OCI-LY1 (cell line): ENCODE results near the gene CXorf49.
"Not testable (repeated sequence)": the region's sequence is repeated elsewhere in the genome, so short reads cannot be mapped to it uniquely, and the experiment has no call there.

Experiments used
- H2AFZ ChIP-seq: fragments of 200-600 bp; sonication (generic), shearing (Covaris generic); 2 replicates; pipeline ENCODE4 v1.6.0; 2014; ENCODE audit warnings: antibody characterized with exemption, mild to moderate bottlenecking, low read length
- H3F3A ChIP-seq: fragments of 200-600 bp; sonication (generic), shearing (Covaris generic); 2 replicates; pipeline ENCODE4 v1.6.0; 2014; ENCODE audit warnings: mild to moderate bottlenecking, antibody characterized with exemption, low read length, moderate library complexity; ENCODE audit not compliant: insufficient read depth
- H3K27ac ChIP-seq: fragments of 200-600 bp; sonication (generic); 2 replicates; pipeline ENCODE4 v1.5.1; 2014; ENCODE audit warnings: low read length, mixed run types, mild to moderate bottlenecking, low read depth; ENCODE audit not compliant: poor library complexity, severe bottlenecking
- H3K27me3 ChIP-seq: fragments of 200-600 bp; sonication (generic); 2 replicates; pipeline ENCODE4 v1.6.0; 2014; ENCODE audit warnings: antibody characterized with exemption, mild to moderate bottlenecking, low read length, moderate library complexity; ENCODE audit not compliant: insufficient read depth
- H3K36me3 ChIP-seq: fragments of 200-600 bp; sonication (generic); 2 replicates; pipeline ENCODE4 v1.6.1; 2014; ENCODE audit warnings: mild to moderate bottlenecking, antibody characterized with exemption, low read length, moderate library complexity, mixed read lengths; ENCODE audit not compliant: insufficient read depth
- H3K4me1 ChIP-seq: fragments of 200-600 bp; sonication (generic); 2 replicates; pipeline ENCODE4 v1.5.1; 2014; ENCODE audit warnings: mild to moderate bottlenecking, low read length, moderate library complexity; ENCODE audit not compliant: insufficient read depth, severe bottlenecking
- H3K4me2 ChIP-seq: fragments of 200-600 bp; sonication (generic), shearing (Covaris generic); 2 replicates; pipeline ENCODE4 v1.6.1; 2014; ENCODE audit warnings: low read length
- H3K4me3 ChIP-seq: fragments of 200-600 bp; sonication (generic); 2 replicates; pipeline ENCODE4 v1.5.1; 2014; ENCODE audit warnings: low read length, low read depth, mild to moderate bottlenecking, mixed read lengths; ENCODE audit not compliant: poor library complexity, severe bottlenecking
- H3K79me2 ChIP-seq: fragments of 200-600 bp; shearing (Covaris generic); 2 replicates; pipeline ENCODE4 v1.6.1; 2016; ENCODE audit warnings: mixed run types, low read length, mixed read lengths; ENCODE audit not compliant: insufficient read depth
- H3K9ac ChIP-seq: fragments of 200-600 bp; sonication (generic), shearing (Covaris generic); 2 replicates; pipeline ENCODE4 v1.6.1; 2014; ENCODE audit warnings: mild to moderate bottlenecking, low read length, mixed read lengths
- H3K9me2 ChIP-seq: fragments of 200-600 bp; sonication (generic), shearing (Covaris generic); 2 replicates; pipeline ENCODE4 v1.6.1; 2014; ENCODE audit warnings: low read depth, mild to moderate bottlenecking, low read length, mixed read lengths
- H3K9me3 ChIP-seq: fragments of 200-600 bp; shearing (Covaris generic); 2 replicates; pipeline ENCODE4 v1.6.1; 2014; ENCODE audit warnings: low read length, mixed read lengths
- H4K20me1 ChIP-seq: fragments of 200-600 bp; sonication (generic), shearing (Covaris generic); 2 replicates; pipeline ENCODE4 v1.6.0; 2016; ENCODE audit warnings: mild to moderate bottlenecking, low read length; ENCODE audit not compliant: insufficient read depth

CXorf49 gene

DNA sequence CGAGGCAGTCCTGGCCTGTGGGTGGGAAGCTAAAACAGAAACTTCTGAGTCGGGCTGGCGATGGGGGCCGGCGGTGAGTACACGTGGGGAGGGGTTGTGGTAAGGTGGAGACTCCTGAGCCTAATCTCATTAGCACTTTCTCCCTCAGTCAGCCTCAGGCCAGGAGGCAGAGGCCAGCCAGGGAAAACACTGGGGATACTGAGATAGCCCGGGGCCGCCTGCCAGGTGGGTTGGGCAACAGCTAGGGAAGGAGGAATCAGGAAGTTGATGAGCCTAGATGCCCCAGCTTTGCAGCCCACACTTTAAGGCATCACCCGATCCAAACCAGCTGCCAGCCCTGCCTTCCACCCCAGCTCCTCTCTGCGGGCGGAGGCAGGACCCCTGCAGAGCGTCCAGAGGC is 1.8 kb downstream of the CXorf49 start:
- not testable (repeated sequence) for H4K20me1 ChIP-seq, H3K9me2 ChIP-seq, H3K4me1 ChIP-seq, H3F3A ChIP-seq, H3K27ac ChIP-seq, H3K4me2 ChIP-seq, H3K27me3 ChIP-seq, H3K79me2 ChIP-seq, H3K36me3 ChIP-seq, H2AFZ ChIP-seq, H3K9me3 ChIP-seq, H3K4me3 ChIP-seq, H3K9ac ChIP-seq

DNA sequence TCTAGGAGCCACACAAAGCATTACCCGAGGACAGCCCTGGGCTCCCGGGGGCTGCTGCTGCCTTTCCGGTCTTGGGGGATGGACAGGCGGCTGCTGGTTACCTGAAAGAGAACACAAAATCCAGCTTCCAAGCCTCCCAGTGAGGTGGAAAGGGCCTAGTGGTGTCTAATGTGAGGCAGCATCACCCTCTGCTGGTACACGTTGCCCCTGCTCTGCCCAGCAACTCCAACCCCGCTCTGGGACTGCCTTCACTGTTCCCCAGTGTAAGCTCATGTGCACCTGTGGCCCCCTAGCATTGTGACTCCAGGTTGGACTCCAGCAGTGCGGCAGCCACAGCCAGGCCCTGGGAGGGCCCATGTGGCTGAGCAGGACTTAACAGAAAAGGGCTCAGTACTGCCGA is 2.5 kb downstream of the CXorf49 start:
- not testable (repeated sequence) for H3K9me3 ChIP-seq, H3K79me2 ChIP-seq, H3K27ac ChIP-seq, H2AFZ ChIP-seq, H3K36me3 ChIP-seq, H3K4me1 ChIP-seq, H3F3A ChIP-seq, H3K9ac ChIP-seq, H3K4me3 ChIP-seq, H3K9me2 ChIP-seq, H3K4me2 ChIP-seq, H3K27me3 ChIP-seq, H4K20me1 ChIP-seq

DNA sequence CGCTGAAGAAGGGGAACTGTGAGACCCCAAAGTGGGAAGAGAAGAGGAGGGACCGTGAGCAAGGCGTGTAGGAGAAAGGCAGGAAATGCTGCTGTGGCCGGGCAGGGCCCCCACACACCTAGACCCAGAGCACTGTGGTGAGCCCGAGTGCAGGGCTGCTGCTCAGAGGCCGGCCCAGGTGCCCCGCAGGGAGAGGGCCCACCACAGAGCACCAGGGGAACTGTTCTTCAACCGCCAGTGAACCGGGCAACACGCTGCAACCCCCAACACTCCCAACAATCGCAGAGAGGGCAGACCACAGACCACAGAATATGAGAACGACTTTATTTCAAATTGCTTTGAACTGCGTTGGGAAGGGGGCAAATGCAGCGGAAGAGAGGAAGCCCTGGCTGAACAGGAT is 4.0 kb downstream of the CXorf49 start:
- not testable (repeated sequence) for H3K79me2 ChIP-seq, H3K27me3 ChIP-seq, H3K9ac ChIP-seq, H3K4me2 ChIP-seq, H3F3A ChIP-seq, H3K27ac ChIP-seq, H4K20me1 ChIP-seq, H3K9me3 ChIP-seq, H3K36me3 ChIP-seq, H3K4me1 ChIP-seq, H2AFZ ChIP-seq, H3K4me3 ChIP-seq, H3K9me2 ChIP-seq

DNA sequence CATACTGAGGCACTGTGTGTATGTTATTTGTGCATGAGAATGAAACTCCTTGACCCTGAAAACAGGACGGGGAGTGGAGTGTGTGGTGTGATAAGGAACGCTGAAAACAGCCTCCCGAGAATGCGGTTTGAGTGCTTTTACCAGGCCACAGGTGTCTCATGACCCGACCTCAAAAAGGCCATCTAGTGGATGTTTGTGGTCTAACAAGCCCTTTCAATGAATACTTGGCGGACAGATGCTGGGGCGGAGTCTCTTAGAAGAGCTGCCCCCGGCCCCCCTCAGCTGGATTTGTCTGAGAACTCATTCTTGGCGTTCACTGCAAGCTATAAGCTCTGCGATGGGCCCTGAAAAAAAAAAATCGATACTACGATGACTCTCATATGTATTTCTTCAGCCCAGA is 15.2 kb downstream of the CXorf49 start:
- H4K20me1 ChIP-seq, H3K36me3 ChIP-seq, H3F3A ChIP-seq, H3K79me2 ChIP-seq, H3K4me3 ChIP-seq, H3K9me3 ChIP-seq, H2AFZ ChIP-seq, H3K4me1 ChIP-seq, H3K9me2 ChIP-seq, H3K27ac ChIP-seq, H3K27me3 ChIP-seq, H3K4me2 ChIP-seq, H3K9ac ChIP-seq: not testable (repeated sequence)

DNA sequence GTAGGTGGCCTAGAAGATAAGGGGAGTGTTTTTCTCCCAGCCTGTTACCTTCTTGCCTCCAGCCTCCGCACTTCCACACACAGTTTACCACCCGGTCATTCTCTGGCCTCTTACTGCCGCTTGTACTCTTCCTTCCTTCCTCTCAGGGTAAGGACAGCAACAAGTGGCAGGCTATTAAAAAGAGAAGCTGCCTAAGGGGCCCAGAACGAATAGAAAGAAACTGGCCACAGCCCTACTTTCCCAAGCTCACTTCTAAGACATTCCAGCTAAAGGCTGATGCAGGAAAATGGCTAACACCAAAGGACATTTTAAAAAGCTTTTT is 19.1 kb downstream of the CXorf49 start:
- not testable (repeated sequence) for H3K9me2 ChIP-seq, H3F3A ChIP-seq, H3K9me3 ChIP-seq, H4K20me1 ChIP-seq, H3K27ac ChIP-seq, H3K79me2 ChIP-seq, H3K27me3 ChIP-seq, H3K36me3 ChIP-seq, H2AFZ ChIP-seq, H3K4me1 ChIP-seq, H3K4me2 ChIP-seq, H3K4me3 ChIP-seq, H3K9ac ChIP-seq

DNA sequence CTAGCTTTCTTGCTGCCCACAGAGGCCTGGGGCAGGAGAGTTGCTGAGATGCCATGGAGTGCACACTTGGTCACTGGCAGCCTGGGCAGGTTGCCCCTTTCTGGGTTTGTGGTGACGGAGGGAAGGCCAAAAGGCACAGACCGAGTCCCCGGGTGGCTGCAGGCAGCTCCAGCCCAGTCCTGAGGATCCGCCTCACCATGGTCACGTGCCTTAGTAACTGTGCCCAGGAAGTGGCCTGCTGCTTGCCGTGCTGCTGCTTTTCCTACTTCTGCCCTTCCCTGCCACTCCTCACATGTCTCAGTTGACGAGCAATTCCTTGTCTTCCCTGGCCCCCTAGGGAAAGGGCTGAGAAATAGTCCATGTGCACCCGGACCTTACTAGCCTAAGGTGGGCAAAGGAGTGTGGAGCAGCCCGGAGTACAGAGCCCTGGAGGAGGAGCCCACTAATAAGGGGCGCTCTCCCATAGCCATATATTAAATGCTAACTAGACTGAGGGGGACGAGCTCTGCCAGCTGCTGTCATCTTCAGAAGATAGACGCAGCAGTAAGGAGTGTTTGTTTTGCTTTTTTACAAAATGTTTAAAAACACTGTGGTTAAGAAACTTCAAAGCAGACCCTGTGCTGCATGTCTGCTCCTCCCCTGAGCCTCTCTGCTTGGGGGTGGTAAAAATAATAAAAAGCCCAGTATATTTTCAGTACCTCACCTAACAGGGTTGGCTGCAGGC is 19.6 kb downstream of the CXorf49 start:
- H3K4me1 ChIP-seq, H3K36me3 ChIP-seq, H3F3A ChIP-seq, H3K4me2 ChIP-seq, H3K4me3 ChIP-seq, H3K9me3 ChIP-seq, H3K27me3 ChIP-seq, H3K9me2 ChIP-seq, H3K9ac ChIP-seq, H3K79me2 ChIP-seq, H3K27ac ChIP-seq, H4K20me1 ChIP-seq, H2AFZ ChIP-seq: not testable (repeated sequence)

DNA sequence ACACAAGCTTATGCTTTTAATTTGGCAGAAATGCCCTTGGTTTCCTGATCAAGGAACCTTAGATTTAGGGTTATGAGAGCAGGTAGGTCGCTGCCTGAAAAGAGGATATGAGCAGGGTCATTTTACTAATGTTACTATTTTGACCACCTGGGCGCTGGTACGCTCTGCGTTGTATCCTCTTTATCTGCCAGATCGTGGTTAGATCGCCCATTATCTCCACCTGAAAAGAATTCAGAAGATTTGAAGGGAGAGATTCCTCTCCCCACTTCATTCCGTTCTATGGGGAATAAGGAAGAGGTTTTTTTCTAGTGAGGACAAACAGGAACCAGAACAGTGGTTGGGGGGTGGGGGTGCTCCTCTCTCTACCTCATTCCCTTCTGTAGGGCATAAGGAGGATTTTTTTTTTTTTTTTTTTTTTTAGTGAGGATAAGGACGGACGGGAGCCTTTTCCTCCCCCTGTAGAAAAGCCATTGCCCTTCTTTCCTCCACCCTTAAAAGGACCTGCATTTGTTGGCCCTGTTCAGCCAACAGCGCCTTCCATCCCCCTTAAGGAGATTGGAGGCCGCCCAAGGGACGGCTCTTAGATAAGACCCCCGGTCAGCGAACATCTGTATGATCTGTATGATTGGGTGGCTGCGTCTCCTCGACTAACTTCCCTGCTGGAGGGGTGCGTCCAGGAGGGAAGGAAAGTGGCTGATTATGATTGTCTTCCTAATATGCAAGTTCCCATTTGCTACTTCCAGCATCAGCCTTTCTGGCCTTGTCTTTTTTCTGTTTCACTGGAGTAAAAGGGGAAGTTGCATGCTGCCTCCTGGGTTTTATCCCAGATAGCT is 20.4 kb downstream of the CXorf49 start:
- not testable (repeated sequence) for H2AFZ ChIP-seq, H3F3A ChIP-seq, H3K4me2 ChIP-seq, H3K9ac ChIP-seq, H4K20me1 ChIP-seq, H3K36me3 ChIP-seq, H3K27me3 ChIP-seq, H3K27ac ChIP-seq, H3K79me2 ChIP-seq, H3K9me2 ChIP-seq, H3K9me3 ChIP-seq, H3K4me3 ChIP-seq, H3K4me1 ChIP-seq
